T-helper 1 cell treated with Interleukin-12 subunit alpha and Interleukin-12 subunit beta and Interleukin-4 antibody, amounts not matched to agents 30 μg/mL and 1 μg/mL, for 36 hours (primary cell): ENCODE results near the gene WDFY4.

Experiments used
- H3K27ac Mint-ChIP-seq: one replicate; pipeline ENCODE4 v1.8.0; 2021; ENCODE audit warnings: mild to moderate bottlenecking, mixed read lengths
- H3K27me3 Mint-ChIP-seq: one replicate; pipeline ENCODE4 v1.8.0; 2021; ENCODE audit warnings: low read depth, mixed read lengths
- H3K36me3 Mint-ChIP-seq: one replicate; pipeline ENCODE4 v1.8.0; 2021; ENCODE audit warnings: low read depth, mixed read lengths
- H3K4me1 Mint-ChIP-seq: one replicate; pipeline ENCODE4 v1.8.0; 2021; ENCODE audit warnings: low read depth, mixed read lengths
- H3K4me3 Mint-ChIP-seq: one replicate; pipeline ENCODE4 v1.8.0; 2021; ENCODE audit warnings: mild to moderate bottlenecking, moderate library complexity, mixed read lengths
- H3K9me3 Mint-ChIP-seq: one replicate; pipeline ENCODE4 v1.8.0; 2021; ENCODE audit warnings: mixed read lengths

WDFY4 gene

GRCh38 chr10:48981310-48981907 is 296.7 kb downstream of the WDFY4 start:
- H3K4me3 Mint-ChIP-seq, result no peak overlapping the region
- H3K27ac Mint-ChIP-seq, result no peak overlapping the region
- H3K4me1 Mint-ChIP-seq, result no peaks in the 10 kb centered on the region
- H3K27me3 Mint-ChIP-seq, result no peaks in the 10 kb centered on the region
- no peaks in the 10 kb centered on the region for H3K36me3 Mint-ChIP-seq
- H3K9me3 Mint-ChIP-seq, result no peaks in the 10 kb centered on the region

- H3K36me3 Mint-ChIP-seq, result no peaks in the 10 kb centered on the region
- H3K4me3 Mint-ChIP-seq, result no peak overlapping the region
Measured at GRCh38 chr10:48982584-48982983, 297.9 kb downstream of the WDFY4 start.

GRCh38 chr10:48983648-48984351 is 299.1 kb downstream of the WDFY4 start:
- H3K9me3 Mint-ChIP-seq, result no peaks in the 10 kb centered on the region
- no peaks in the 10 kb centered on the region for H3K27me3 Mint-ChIP-seq
- H3K36me3 Mint-ChIP-seq, result no peaks in the 10 kb centered on the region
- H3K4me1 Mint-ChIP-seq, result no peaks in the 10 kb centered on the region
- no peak overlapping the region for H3K4me3 Mint-ChIP-seq
- no peak overlapping the region for H3K27ac Mint-ChIP-seq

More at GRCh38 chr10:48982584-48982983, 297.9 kb downstream of the WDFY4 start:
- H3K27ac Mint-ChIP-seq, result no peak overlapping the region
- H3K4me1 Mint-ChIP-seq, result no peaks in the 10 kb centered on the region
- no peaks in the 10 kb centered on the region for H3K27me3 Mint-ChIP-seq
- no peaks in the 10 kb centered on the region for H3K9me3 Mint-ChIP-seq

GRCh38 chr10:48985621-48986158 is 301.0 kb downstream of the WDFY4 start:
- no peaks in the 10 kb centered on the region for H3K9me3 Mint-ChIP-seq
- no peaks in the 10 kb centered on the region for H3K4me1 Mint-ChIP-seq
- no peak overlapping the region for H3K27ac Mint-ChIP-seq
- no peak overlapping the region for H3K4me3 Mint-ChIP-seq
- H3K27me3 Mint-ChIP-seq, result no peaks in the 10 kb centered on the region
- no peaks in the 10 kb centered on the region for H3K36me3 Mint-ChIP-seq

- Mint-ChIP-seq H3K9me3 (no peaks in the 10 kb centered on the region), H3K27me3 (peaks cover 2% of the 10 kb centered on the region), H3K4me3 (no peak overlapping the region), H3K36me3 (no peaks in the 10 kb centered on the region), H3K4me1 (no peaks in the 10 kb centered on the region), H3K27ac (no peak overlapping the region)
Measured at GRCh38 chr10:48990226-48990625, 305.6 kb downstream of the WDFY4 start.

- no peaks in the 10 kb centered on the region for H3K36me3 Mint-ChIP-seq
- no peaks in the 10 kb centered on the region for H3K9me3 Mint-ChIP-seq
- peaks cover 2% of the 10 kb centered on the region for H3K27me3 Mint-ChIP-seq
- no peaks in the 10 kb centered on the region for H3K4me1 Mint-ChIP-seq
- no peak overlapping the region for H3K4me3 Mint-ChIP-seq
- H3K27ac Mint-ChIP-seq, result no peak overlapping the region
Measured at GRCh38 chr10:48993627-48994026, 309.0 kb downstream of the WDFY4 start.

GRCh38 chr10:48996329-48996728 is 311.7 kb downstream of the WDFY4 start:
- H3K36me3 Mint-ChIP-seq, result no peaks in the 10 kb centered on the region

GRCh38 chr10:48999346-48999745 is 314.7 kb downstream of the WDFY4 start:
- Mint-ChIP-seq H3K27me3 (no peaks in the 10 kb centered on the region), H3K4me1 (no peaks in the 10 kb centered on the region), H3K4me3 (no peak overlapping the region), H3K9me3 (no peaks in the 10 kb centered on the region), H3K36me3 (no peaks in the 10 kb centered on the region), H3K27ac (no peak overlapping the region)

More at GRCh38 chr10:48996329-48996728, 311.7 kb downstream of the WDFY4 start:
- H3K4me3 Mint-ChIP-seq, result no peak overlapping the region
- no peaks in the 10 kb centered on the region for H3K4me1 Mint-ChIP-seq
- no peak overlapping the region for H3K27ac Mint-ChIP-seq
- no peaks in the 10 kb centered on the region for H3K9me3 Mint-ChIP-seq
- H3K27me3 Mint-ChIP-seq, result peaks cover 2% of the 10 kb centered on the region

GRCh38 chr10:49000437-49001398 is 316.0 kb downstream of the WDFY4 start:
- H3K4me1 Mint-ChIP-seq, result no peaks in the 10 kb centered on the region
- no peak overlapping the region for H3K4me3 Mint-ChIP-seq
- no peaks in the 10 kb centered on the region for H3K27me3 Mint-ChIP-seq
- H3K36me3 Mint-ChIP-seq, result no peaks in the 10 kb centered on the region
- H3K9me3 Mint-ChIP-seq, result no peaks in the 10 kb centered on the region
- H3K27ac Mint-ChIP-seq, result no peak overlapping the region

- Mint-ChIP-seq H3K36me3 (no peaks in the 10 kb centered on the region), H3K27ac (no peak overlapping the region), H3K9me3 (no peaks in the 10 kb centered on the region), H3K27me3 (no peaks in the 10 kb centered on the region), H3K4me3 (no peak overlapping the region), H3K4me1 (no peaks in the 10 kb centered on the region)
Measured at GRCh38 chr10:49001402-49001801, 316.7 kb downstream of the WDFY4 start.

GRCh38 chr10:49001870-49002672 is 317.4 kb downstream of the WDFY4 start:
- Mint-ChIP-seq H3K9me3 (no peaks in the 10 kb centered on the region), H3K27ac (no peak overlapping the region), H3K27me3 (no peaks in the 10 kb centered on the region), H3K36me3 (no peaks in the 10 kb centered on the region), H3K4me1 (no peaks in the 10 kb centered on the region), H3K4me3 (no peak overlapping the region)

- H3K4me1 Mint-ChIP-seq, result no peaks in the 10 kb centered on the region
- H3K27me3 Mint-ChIP-seq, result no peaks in the 10 kb centered on the region
- H3K4me3 Mint-ChIP-seq, result no peak overlapping the region
- no peak overlapping the region for H3K27ac Mint-ChIP-seq
- H3K36me3 Mint-ChIP-seq, result no peaks in the 10 kb centered on the region
- H3K9me3 Mint-ChIP-seq, result no peaks in the 10 kb centered on the region
Measured at GRCh38 chr10:49005270-49005669, 320.6 kb downstream of the WDFY4 start.

GRCh38 chr10:49007129-49007528 is 322.5 kb downstream of the WDFY4 start:
- H3K4me3 Mint-ChIP-seq, result no peak overlapping the region
- no peak overlapping the region for H3K27ac Mint-ChIP-seq
- no peaks in the 10 kb centered on the region for H3K9me3 Mint-ChIP-seq
- H3K4me1 Mint-ChIP-seq, result no peaks in the 10 kb centered on the region
- no peaks in the 10 kb centered on the region for H3K27me3 Mint-ChIP-seq
- no peaks in the 10 kb centered on the region for H3K36me3 Mint-ChIP-seq

- no peak overlapping the region for H3K4me3 Mint-ChIP-seq
- no peaks in the 10 kb centered on the region for H3K4me1 Mint-ChIP-seq
- H3K27me3 Mint-ChIP-seq, result no peaks in the 10 kb centered on the region
- H3K9me3 Mint-ChIP-seq, result no peaks in the 10 kb centered on the region
- H3K36me3 Mint-ChIP-seq, result no peaks in the 10 kb centered on the region
- no peak overlapping the region for H3K27ac Mint-ChIP-seq
Measured at GRCh38 chr10:49008091-49008490, 323.4 kb downstream of the WDFY4 start.
